PC-3 (cell line): Measurements from ENCODE around the gene CCDC80. TPM values are rescaled to one million over a fixed set of nuclear protein-coding genes. Genes with fewer than 3 reads are reported as not detected.

ENCODE experiments used
- ATAC-seq: fragments of 200-7000 bp; cut with Tn5 transposase; 2 replicates; pipeline ENCODE4 v1.9.1; 2020; ENCODE audit warnings: mild to moderate bottlenecking, moderate library complexity
- BruUV-seq: library from RNA; stranded (reverse); fragments of 400-500 nt; replicated peaks from 2 replicates; lab custom pipeline; 2021; lab: Mats Ljungman, UMichigan
- CTCF ChIA-PET: fragments of 300-600 bp; sonication (Branson Sonifier 250); formaldehyde crosslinking; loops from one replicate; lab custom pipeline; 2022; ENCODE audit warnings: antibody characterized with exemption; lab: Charles Lee
- POLR2A ChIA-PET: fragments of 300-600 bp; sonication (Branson Sonifier 250); formaldehyde crosslinking; loops from one replicate; lab custom pipeline; 2022; ENCODE audit warnings: antibody characterized with exemption; ENCODE audit not compliant: unreplicated experiment; lab: Charles Lee
- DNase-seq: peaks from one replicate; pipeline ENCODE4 v3.0.0-alpha.2; 2015
- H2AFZ ChIP-seq: fragments of 300-600 bp; sonication (generic); 2 replicates; pipeline ENCODE4 v1.6.0; 2016; ENCODE audit warnings: antibody characterized with exemption, low read length
- H3F3A ChIP-seq: fragments of 300-600 bp; sonication (generic); one replicate; pipeline ENCODE4 v1.6.0; 2017; ENCODE audit warnings: antibody characterized with exemption, low read length, control low read depth, mild to moderate bottlenecking; ENCODE audit not compliant: unreplicated experiment
- H3K27ac ChIP-seq: fragments of 300-600 bp; sonication (generic); 2 replicates; pipeline ENCODE4 v1.5.1; 2016; ENCODE audit warnings: mild to moderate bottlenecking, low read length
- H3K27me3 ChIP-seq: fragments of 300-600 bp; sonication (generic); 2 replicates; pipeline ENCODE4 v1.6.1; 2016; ENCODE audit warnings: low read length, mixed read lengths
- H3K36me3 ChIP-seq: fragments of 300-600 bp; sonication (generic); 2 replicates; pipeline ENCODE4 v1.6.1; 2016; ENCODE audit warnings: low read depth, mixed run types, low read length, mixed read lengths
- H3K4me1 ChIP-seq: fragments of 300-600 bp; sonication (generic); 2 replicates; pipeline ENCODE4 v1.5.1; 2016; ENCODE audit warnings: low read length; ENCODE audit not compliant: insufficient read depth
- H3K4me2 ChIP-seq: fragments of 300-600 bp; sonication (generic); 2 replicates; pipeline ENCODE4 v1.6.0; 2016; ENCODE audit warnings: low read length
- H3K4me3 ChIP-seq: fragments of 300-600 bp; sonication (generic); 2 replicates; pipeline ENCODE4 v1.5.1; 2016; ENCODE audit warnings: mild to moderate bottlenecking, low read length, mixed read lengths
- H3K79me2 ChIP-seq: fragments of 300-600 bp; sonication (generic); 2 replicates; pipeline ENCODE4 v1.6.1; 2017; ENCODE audit warnings: low read length, mixed read lengths
- H3K9ac ChIP-seq: fragments of 300-600 bp; sonication (generic); 2 replicates; pipeline ENCODE4 v1.6.0; 2016; ENCODE audit warnings: mild to moderate bottlenecking, low read length
- H3K9me2 ChIP-seq: fragments of 300-600 bp; sonication (generic); replicated peaks from 2 replicates; pipeline ENCODE4 v1.6.1; 2016; ENCODE audit warnings: mixed run types, low read length, mixed read lengths
- H3K9me3 ChIP-seq: fragments of 300-600 bp; sonication (generic); 2 replicates; pipeline ENCODE4 v1.6.1; 2016; ENCODE audit warnings: low read length, mixed read lengths
- H4K20me1 ChIP-seq: fragments of 300-600 bp; sonication (generic); 2 replicates; pipeline ENCODE4 v1.6.1; 2016; ENCODE audit warnings: low read length, mixed read lengths
- EZH2 ChIP-seq: fragments of 300-600 bp; sonication (generic); IDR thresholded peaks from one replicate; pipeline ENCODE4 v1.6.1; 2017; ENCODE audit warnings: antibody characterized with exemption, mild to moderate bottlenecking, low read length; ENCODE audit not compliant: unreplicated experiment
- EZH2phosphoT487 ChIP-seq: fragments of 300-600 bp; sonication (generic); IDR thresholded peaks from 2 replicates; pipeline ENCODE4 v1.6.1; 2018; ENCODE audit warnings: mild to moderate bottlenecking, antibody characterized with exemption, low read length, borderline replicate concordance
- intact Hi-C: fragments of 100-400 bp; cut with micrococcal nuclease; formaldehyde crosslinking; loops from 2 replicates; pipeline ENCODE4 v1.9.0; 2023
- total RNA-seq: library from RNA; depleted of rRNA; stranded (reverse); fragments of >200 nt; gene quantifications from 2 replicates; pipeline ENCODE4 v1.2.3, GENCODE V29; 2014
- TF ChIP-seq, protein P1 (sequence below): fragments of 300-600 bp; sonication (generic); conservative IDR thresholded peaks from 2 replicates; pipeline ENCODE4 v1.5.1; 2017; ENCODE audit warnings: antibody characterized with exemption, low read depth, mild to moderate bottlenecking, low read length

The CCDC80 gene
- total RNA-seq, 1 experiment from 2014 or later = 17.0 TPM

- H4K20me1 ChIP-seq = no peaks in the 10 kb centered on the region
- no peaks in the 10 kb centered on the region for H3K79me2 ChIP-seq
- POLR2A ChIA-PET = no interaction called here
- peak overlapping the region; percentile 7; the same call in 1 of the 2 replicates for H2AFZ ChIP-seq
- H3K27ac ChIP-seq = 0 out of 2 replicates have a peak overlapping the region, but pooled peaks have one; percentile 2
- H3K4me2 ChIP-seq = no peak overlapping the region
- no peak overlapping the region for H3K9ac ChIP-seq
- H3F3A ChIP-seq = peaks cover 10% of the 10 kb centered on the region
- no peaks in the 10 kb centered on the region for H3K9me2 ChIP-seq
- H3K4me3 ChIP-seq = no peak overlapping the region
- CTCF ChIA-PET = no interaction called here
- BruUV-seq = no TSS peak
- intact Hi-C loops = no loop called here
- H3K36me3 ChIP-seq = no peaks in the 10 kb centered on the region
- no peaks in the 10 kb centered on the region for H3K9me3 ChIP-seq
- ATAC-seq (no peak), DNase-seq (peak; percentile 7)
- peaks cover 67% of the 10 kb centered on the region for H3K4me1 ChIP-seq
- TF ChIP-seq, protein P1, sequence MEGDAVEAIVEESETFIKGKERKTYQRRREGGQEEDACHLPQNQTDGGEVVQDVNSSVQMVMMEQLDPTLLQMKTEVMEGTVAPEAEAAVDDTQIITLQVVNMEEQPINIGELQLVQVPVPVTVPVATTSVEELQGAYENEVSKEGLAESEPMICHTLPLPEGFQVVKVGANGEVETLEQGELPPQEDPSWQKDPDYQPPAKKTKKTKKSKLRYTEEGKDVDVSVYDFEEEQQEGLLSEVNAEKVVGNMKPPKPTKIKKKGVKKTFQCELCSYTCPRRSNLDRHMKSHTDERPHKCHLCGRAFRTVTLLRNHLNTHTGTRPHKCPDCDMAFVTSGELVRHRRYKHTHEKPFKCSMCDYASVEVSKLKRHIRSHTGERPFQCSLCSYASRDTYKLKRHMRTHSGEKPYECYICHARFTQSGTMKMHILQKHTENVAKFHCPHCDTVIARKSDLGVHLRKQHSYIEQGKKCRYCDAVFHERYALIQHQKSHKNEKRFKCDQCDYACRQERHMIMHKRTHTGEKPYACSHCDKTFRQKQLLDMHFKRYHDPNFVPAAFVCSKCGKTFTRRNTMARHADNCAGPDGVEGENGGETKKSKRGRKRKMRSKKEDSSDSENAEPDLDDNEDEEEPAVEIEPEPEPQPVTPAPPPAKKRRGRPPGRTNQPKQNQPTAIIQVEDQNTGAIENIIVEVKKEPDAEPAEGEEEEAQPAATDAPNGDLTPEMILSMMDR = no peak
- TF ChIP-seq EZH2phosphoT487 (no peak), EZH2 (no peak)
- no peaks in the 10 kb centered on the region for H3K27me3 ChIP-seq
These were observed 8.5 kb upstream of the CCDC80 start for GRCh38 chr3:112649478-112649735.

GRCh38 chr3:112647122-112647521 lies 6.2 kb upstream of the CCDC80 start:
- ATAC-seq (peak; percentile 37), DNase-seq (peak; percentile 91)
- no peak overlapping the region for H3K9ac ChIP-seq
- H3K79me2 ChIP-seq = no peaks in the 10 kb centered on the region
- H3K27ac ChIP-seq = peak overlapping the region; percentile 60
- H3K27me3 ChIP-seq = no peaks in the 10 kb centered on the region
- no peaks in the 10 kb centered on the region for H3F3A ChIP-seq
- H4K20me1 ChIP-seq = no peaks in the 10 kb centered on the region
- no peaks in the 10 kb centered on the region for H3K9me3 ChIP-seq
- H3K4me1 ChIP-seq = peaks cover 69% of the 10 kb centered on the region
- CTCF ChIA-PET = interaction anchor here (0.6 to 1.5 kb wide), 2 partner anchors 39 to 87 kb away, joined by 3 to 5 read pairs; no protein-coding TSS in a partner anchor
- BruUV-seq = no TSS peak
- peak overlapping the region; percentile 69 for H3K4me2 ChIP-seq
- POLR2A ChIA-PET = interaction anchor here (0.7 kb wide), 1 partner anchor 41 kb away, joined by 4 read pairs; no protein-coding TSS in a partner anchor
- H3K36me3 ChIP-seq = no peaks in the 10 kb centered on the region
- peak overlapping the region; percentile 42 for H3K4me3 ChIP-seq
- no peaks in the 10 kb centered on the region for H3K9me2 ChIP-seq
- H2AFZ ChIP-seq = peak overlapping the region; percentile 8
- TF ChIP-seq EZH2phosphoT487 (no peak), EZH2 (no peak)
- TF ChIP-seq, protein P1 = no peak
- intact Hi-C loops = no loop called here

DNA sequence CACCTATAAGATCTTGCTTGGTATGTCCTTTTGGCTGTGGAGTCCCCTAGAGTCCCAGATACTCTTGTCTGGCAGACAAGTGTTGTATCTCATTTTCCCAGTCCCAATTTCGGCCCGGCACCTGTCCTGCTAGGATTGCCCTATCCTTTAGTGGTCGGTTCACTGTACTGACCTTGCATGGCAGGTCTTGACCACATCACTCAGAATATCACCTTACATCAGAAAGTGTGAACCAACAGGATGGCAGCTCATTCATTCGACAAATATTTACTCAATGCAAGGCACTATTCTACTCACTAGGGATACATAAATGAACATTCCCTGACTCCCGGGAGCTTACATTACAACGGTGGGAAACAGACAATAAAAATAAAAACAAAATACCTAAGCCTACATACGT lies 5.7 kb upstream of the CCDC80 start:
- Histone ChIP-seq H3F3A (no peaks in the 10 kb centered on the region), H3K9me3 (no peaks in the 10 kb centered on the region), H3K4me2 (peak overlapping the region; percentile 69), H3K27ac (peak overlapping the region; percentile 60), H3K79me2 (no peaks in the 10 kb centered on the region), H3K9ac (no peak overlapping the region), H2AFZ (peak overlapping the region; percentile 8; the same call in 1 of the 2 replicates), H3K27me3 (no peaks in the 10 kb centered on the region), H3K9me2 (no peaks in the 10 kb centered on the region), H3K36me3 (no peaks in the 10 kb centered on the region), H4K20me1 (no peaks in the 10 kb centered on the region), H3K4me3 (peak overlapping the region; percentile 42), H3K4me1 (peaks cover 73% of the 10 kb centered on the region)
- ChIA-PET POLR2A (interaction anchor here (0.7 kb wide), 1 partner anchor 42 kb away, joined by 4 read pairs; no protein-coding TSS in a partner anchor), CTCF (interaction anchor here (0.6 to 1.5 kb wide), 2 partner anchors 88 to 344 kb away, joined by 4 to 5 read pairs; partner anchors contain the start of gene GTPBP8)
- TF ChIP-seq EZH2phosphoT487 (no peak), EZH2 (no peak)
- DNase-seq (peak; percentile 86), ATAC-seq (peak; percentile 68)
- intact Hi-C loops = no loop called here
- BruUV-seq = no TSS peak
